ENCODE measurements around the gene ATG10.

- TF ChIP-seq NFRKB (IDR thresholded peaks at IDR 0.05): no peak
- TF ChIP-seq SUZ12 (IDR thresholded peaks at IDR 0.05): no peak
- TF ChIP-seq ELF4 (IDR thresholded peaks at IDR 0.05): no peak
- no peak for TF ChIP-seq SP1 (IDR thresholded peaks at IDR 0.05)
- TF ChIP-seq BHLHE40 (IDR thresholded peaks at IDR 0.05; ENCODE audit: borderline replicate concordance): no peak
- no peak for TF ChIP-seq CTBP1 (IDR thresholded peaks at IDR 0.05; ENCODE audit: borderline replicate concordance)
- no peak for TF ChIP-seq FOXM1 (IDR thresholded peaks at IDR 0.05; ENCODE audit: borderline replicate concordance)
- TF ChIP-seq ARNT (IDR thresholded peaks at IDR 0.05): no peak
Measured at GRCh38 chr5:82178378-82178777, 206.6 kb downstream of the ATG10 start.

Measured in HEK293T (cell line).